ENCODE data around the gene ATP10A.

Gene ATP10A

DNA sequence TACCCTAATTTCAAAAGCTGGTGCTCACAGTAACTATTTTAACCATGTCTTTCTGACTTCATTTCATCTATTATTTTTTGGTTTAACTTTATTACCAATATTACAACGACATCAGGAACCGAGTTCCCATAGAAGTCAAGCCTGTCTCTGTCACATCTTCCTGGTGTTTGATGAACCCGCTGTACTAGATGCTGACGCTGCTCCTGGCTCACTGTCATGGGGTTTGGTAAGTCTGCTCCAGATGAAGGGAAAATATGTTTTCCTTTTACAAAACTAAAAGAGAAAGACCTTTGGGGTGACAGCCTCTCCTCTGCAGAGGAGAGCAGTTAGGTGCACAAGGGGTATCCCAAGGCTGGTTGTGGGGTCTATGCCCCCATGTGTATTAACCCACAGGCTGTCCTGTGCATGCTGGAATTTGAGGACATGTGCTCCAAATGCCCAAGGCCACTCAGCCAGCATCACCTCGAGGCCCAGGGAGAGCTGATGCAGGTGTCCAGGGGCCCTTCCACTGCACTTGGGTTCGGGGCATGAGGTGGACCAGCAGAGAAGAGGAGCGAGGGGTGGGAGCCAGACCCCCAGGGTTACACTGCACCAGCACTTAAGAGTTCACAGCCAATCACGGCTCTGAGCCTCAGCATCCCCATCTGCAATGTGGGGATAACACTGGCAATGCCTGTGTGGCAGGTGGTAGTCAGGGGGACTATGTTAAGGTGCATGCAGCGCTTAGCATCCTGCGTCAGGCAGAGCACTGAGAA, 62.2 kb downstream of the ATP10A start:
- H3K4me3 ChIP-seq (ENCODE audit: low read depth, low read length): no peak overlapping the region
- TF ChIP-seq, protein P1, sequence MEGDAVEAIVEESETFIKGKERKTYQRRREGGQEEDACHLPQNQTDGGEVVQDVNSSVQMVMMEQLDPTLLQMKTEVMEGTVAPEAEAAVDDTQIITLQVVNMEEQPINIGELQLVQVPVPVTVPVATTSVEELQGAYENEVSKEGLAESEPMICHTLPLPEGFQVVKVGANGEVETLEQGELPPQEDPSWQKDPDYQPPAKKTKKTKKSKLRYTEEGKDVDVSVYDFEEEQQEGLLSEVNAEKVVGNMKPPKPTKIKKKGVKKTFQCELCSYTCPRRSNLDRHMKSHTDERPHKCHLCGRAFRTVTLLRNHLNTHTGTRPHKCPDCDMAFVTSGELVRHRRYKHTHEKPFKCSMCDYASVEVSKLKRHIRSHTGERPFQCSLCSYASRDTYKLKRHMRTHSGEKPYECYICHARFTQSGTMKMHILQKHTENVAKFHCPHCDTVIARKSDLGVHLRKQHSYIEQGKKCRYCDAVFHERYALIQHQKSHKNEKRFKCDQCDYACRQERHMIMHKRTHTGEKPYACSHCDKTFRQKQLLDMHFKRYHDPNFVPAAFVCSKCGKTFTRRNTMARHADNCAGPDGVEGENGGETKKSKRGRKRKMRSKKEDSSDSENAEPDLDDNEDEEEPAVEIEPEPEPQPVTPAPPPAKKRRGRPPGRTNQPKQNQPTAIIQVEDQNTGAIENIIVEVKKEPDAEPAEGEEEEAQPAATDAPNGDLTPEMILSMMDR (IDR thresholded peaks at IDR 0.05; ENCODE audit: borderline replicate concordance, insufficient read depth, low read depth, low read length): no peak

- TF ChIP-seq, protein P1 (IDR thresholded peaks at IDR 0.05; ENCODE audit: borderline replicate concordance, insufficient read depth, low read depth, low read length): no peak
These were observed 63.0 kb downstream of the ATP10A start for GRCh38 chr15:25799906-25800700.

DNA sequence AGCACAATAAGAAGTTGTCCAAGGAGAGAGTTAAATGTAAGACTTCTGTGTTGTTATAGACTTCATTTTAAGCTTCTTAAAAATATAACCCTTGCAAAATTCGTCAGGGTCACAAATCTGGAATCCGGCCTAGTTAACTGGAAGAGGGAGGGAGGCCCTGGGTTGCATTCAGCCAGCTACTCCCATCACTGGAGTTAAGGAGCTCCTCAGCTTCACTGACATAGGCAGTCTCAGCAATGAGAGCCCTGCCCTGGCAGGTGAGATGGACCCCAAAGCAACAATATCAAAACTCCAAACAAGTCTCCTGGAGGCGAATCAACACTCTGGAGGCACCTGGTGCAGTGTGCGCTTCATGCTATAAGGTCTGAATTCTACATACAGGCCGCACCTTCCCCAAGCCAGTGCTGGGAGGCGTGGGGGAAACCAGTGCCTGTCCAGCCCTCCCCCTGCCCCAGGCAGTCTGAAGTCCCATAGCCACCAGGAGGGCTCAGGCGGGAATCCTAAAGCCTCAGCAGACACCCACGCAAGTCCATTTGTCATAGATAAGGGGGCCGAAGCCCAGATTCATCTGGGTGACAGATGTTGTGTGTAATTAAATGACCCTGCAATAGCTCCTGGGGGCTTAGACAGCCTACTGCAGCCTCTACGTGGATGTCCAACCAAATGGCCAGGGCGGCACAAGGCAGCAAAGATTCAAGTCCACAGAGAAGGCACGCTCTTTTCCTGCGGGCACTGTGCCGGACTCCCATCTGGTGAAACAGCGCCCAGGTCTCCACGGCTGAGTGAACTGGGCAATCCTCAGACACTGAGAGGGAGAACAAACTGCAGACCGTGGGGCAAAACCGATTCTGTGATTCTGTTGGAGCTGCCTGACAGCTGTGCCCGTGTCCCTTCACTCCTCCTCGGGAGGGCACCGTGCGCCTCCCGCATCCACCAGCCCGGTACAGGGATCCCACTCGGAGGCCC, 64.9 kb downstream of the ATP10A start:
- no peak overlapping the region for H3K4me3 ChIP-seq (ENCODE audit: low read depth, low read length)
- TF ChIP-seq, protein P1 (IDR thresholded peaks at IDR 0.05; ENCODE audit: borderline replicate concordance, insufficient read depth, low read depth, low read length): no peak

More at GRCh38 chr15:25799906-25800700, 63.0 kb downstream of the ATP10A start:
- no peak overlapping the region for H3K4me3 ChIP-seq (ENCODE audit: low read depth, low read length)

GRCh38 chr15:25797511-25797935, 65.6 kb downstream of the ATP10A start:
- TF ChIP-seq, protein P1 (IDR thresholded peaks at IDR 0.05; ENCODE audit: borderline replicate concordance, insufficient read depth, low read depth, low read length): no peak
- no peak overlapping the region for H3K4me3 ChIP-seq (ENCODE audit: low read depth, low read length)

DNA sequence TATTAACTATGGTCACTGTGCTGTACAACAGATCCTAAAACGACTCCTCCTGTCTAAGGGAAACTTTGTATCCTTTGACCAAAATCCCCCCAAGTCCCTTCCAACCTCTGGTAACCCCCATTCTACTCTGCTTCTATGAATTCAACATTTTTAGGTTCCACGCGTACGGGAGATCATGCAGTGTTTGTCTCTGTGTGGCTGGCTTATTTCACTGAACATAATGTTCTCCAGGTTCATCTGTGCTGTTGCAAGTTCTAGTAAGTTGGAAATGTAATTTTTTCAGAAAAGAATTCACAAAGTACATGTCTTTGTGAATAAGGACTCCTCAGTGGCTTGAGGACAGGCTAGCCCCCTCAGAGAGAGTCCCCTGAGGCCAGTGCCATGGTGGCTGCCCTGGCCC, 66.1 kb downstream of the ATP10A start:
- TF ChIP-seq, protein P1 (IDR thresholded peaks at IDR 0.05; ENCODE audit: borderline replicate concordance, insufficient read depth, low read depth, low read length): no peak

DNA sequence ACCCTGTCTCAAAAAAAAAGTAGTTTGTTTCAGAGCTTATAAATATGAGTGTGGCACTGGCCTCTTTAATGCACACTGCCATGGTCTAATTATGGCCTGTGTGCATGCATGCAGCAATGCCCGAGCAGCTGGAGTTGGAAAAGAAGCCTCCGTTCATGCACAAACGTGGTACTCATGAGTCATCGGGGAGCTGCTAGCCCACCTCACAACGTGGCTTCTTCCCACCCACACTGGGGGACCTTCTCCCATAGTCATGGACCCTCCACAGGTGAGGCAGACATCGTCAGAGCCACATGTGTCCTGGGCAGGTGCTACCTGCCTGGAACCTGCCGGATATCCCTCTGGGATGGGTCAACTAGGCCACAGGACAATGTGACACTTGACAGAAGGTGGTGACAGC, 66.7 kb downstream of the ATP10A start:
- TF ChIP-seq, protein P1 (IDR thresholded peaks at IDR 0.05; ENCODE audit: borderline replicate concordance, insufficient read depth, low read depth, low read length): no peak
- H3K4me3 ChIP-seq (ENCODE audit: low read depth, low read length): no peak overlapping the region

More for the DNA sequence above, 66.1 kb downstream of the ATP10A start:
- no peak overlapping the region for H3K4me3 ChIP-seq (ENCODE audit: low read depth, low read length)

Measured in GM12875 (cell line).